H9 (cell line): ENCODE results near the gene NPAS3. TPM values are rescaled to one million over a fixed set of nuclear protein-coding genes. Genes with fewer than 3 reads are reported as not detected.

Source experiments
- DNase-seq: peaks from one replicate; pipeline ENCODE4 v3.0.0-alpha.2; 2017
- H2AFZ ChIP-seq: one replicate; pipeline ENCODE4 v1.6.1; 2013; ENCODE audit warnings: mild to moderate bottlenecking, low read length, control low read depth, moderate library complexity
- H2AK5ac ChIP-seq: 2 replicates; pipeline ENCODE4 v1.6.1; 2013; ENCODE audit warnings: low read length, control low read depth, mixed read lengths; ENCODE audit not compliant: insufficient read length
- H2BK120ac ChIP-seq: one replicate; pipeline ENCODE4 v1.6.1; 2013; ENCODE audit warnings: low read depth, mild to moderate bottlenecking, low read length, control low read depth, inconsistent platforms; ENCODE audit not compliant: poor library complexity, severe bottlenecking
- H2BK12ac ChIP-seq: 2 replicates; pipeline ENCODE4 v1.6.1; 2013; ENCODE audit warnings: low read length, control low read depth, mixed read lengths, low read depth; ENCODE audit not compliant: insufficient read length
- H2BK15ac ChIP-seq: 2 replicates; pipeline ENCODE4 v1.6.1; 2013; ENCODE audit warnings: low read depth, low read length, control low read depth
- H2BK20ac ChIP-seq: one replicate; pipeline ENCODE4 v1.6.1; 2013; ENCODE audit warnings: low read depth, mild to moderate bottlenecking, low read length, control low read depth, inconsistent platforms; ENCODE audit not compliant: poor library complexity, severe bottlenecking
- H2BK5ac ChIP-seq: 2 replicates; pipeline ENCODE4 v1.6.1; 2013; ENCODE audit warnings: low read length, control low read depth, mixed read lengths; ENCODE audit not compliant: insufficient read length
- H3K14ac ChIP-seq: 2 replicates; pipeline ENCODE4 v1.6.1; 2013; ENCODE audit warnings: low read length, control low read depth; ENCODE audit not compliant: insufficient read depth
- H3K18ac ChIP-seq: 2 replicates; pipeline ENCODE4 v1.6.1; 2013; ENCODE audit warnings: low read depth, mild to moderate bottlenecking, mixed read lengths, low read length, control low read depth; ENCODE audit not compliant: insufficient read length
- H3K23ac ChIP-seq: 2 replicates; pipeline ENCODE4 v1.6.1; 2013; ENCODE audit warnings: low read length, control low read depth, mixed read lengths, low read depth; ENCODE audit not compliant: insufficient read length
- H3K23me2 ChIP-seq: 2 replicates; pipeline ENCODE4 v1.6.1; 2013; ENCODE audit warnings: low read depth, mild to moderate bottlenecking, mixed read lengths, low read length, control low read depth; ENCODE audit not compliant: insufficient read length, poor library complexity, severe bottlenecking
- H3K27ac ChIP-seq: 2 replicates; pipeline ENCODE4 v1.5.1; 2013; ENCODE audit warnings: low read length, control low read depth, mixed read lengths, low read depth; ENCODE audit not compliant: insufficient read length
- H3K27me3 ChIP-seq: 2 replicates; pipeline ENCODE4 v1.6.1; 2013; ENCODE audit warnings: low read length, control low read depth, inconsistent platforms; ENCODE audit not compliant: insufficient read depth
- H3K4ac ChIP-seq: 2 replicates; pipeline ENCODE4 v1.6.1; 2013; ENCODE audit warnings: low read depth, mild to moderate bottlenecking, control low read depth, inconsistent platforms, low read length, moderate library complexity
- H3K4me1 ChIP-seq: 2 replicates; pipeline ENCODE4 v1.6.1; 2013; ENCODE audit warnings: low read length, control low read depth, inconsistent platforms; ENCODE audit not compliant: insufficient read depth
- H3K4me2 ChIP-seq: 2 replicates; pipeline ENCODE4 v1.6.1; 2013; ENCODE audit warnings: low read length, control low read depth, mixed read lengths; ENCODE audit not compliant: insufficient read length, insufficient read depth
- H3K56ac ChIP-seq: 2 replicates; pipeline ENCODE4 v1.6.1; 2013; ENCODE audit warnings: low read depth, mild to moderate bottlenecking, mixed read lengths, low read length, control low read depth; ENCODE audit not compliant: insufficient read length
- H3K79me1 ChIP-seq: 2 replicates; pipeline ENCODE4 v1.6.1; 2013; ENCODE audit warnings: low read depth, mild to moderate bottlenecking, moderate library complexity, low read length, control low read depth, inconsistent platforms; ENCODE audit not compliant: insufficient read depth, poor library complexity, severe bottlenecking
- H3K79me2 ChIP-seq: 2 replicates; pipeline ENCODE4 v1.6.1; 2013; ENCODE audit warnings: low read length, control low read depth, inconsistent platforms; ENCODE audit not compliant: insufficient read depth
- H3K9ac ChIP-seq: 2 replicates; pipeline ENCODE4 v1.6.1; 2013; ENCODE audit warnings: low read length, control low read depth, mixed read lengths; ENCODE audit not compliant: insufficient read length; ENCODE audit errors: extremely low read depth
- H3K9me3 ChIP-seq: one replicate; pipeline ENCODE4 v1.6.1; 2013; ENCODE audit warnings: low read depth, low read length, inconsistent platforms; ENCODE audit not compliant: control insufficient read depth
- H3T11ph ChIP-seq: one replicate; pipeline ENCODE4 v1.6.1; 2013; ENCODE audit warnings: mild to moderate bottlenecking, low read length, control low read depth, inconsistent platforms
- H4K20me1 ChIP-seq: one replicate; pipeline ENCODE4 v1.6.1; 2013; ENCODE audit not compliant: control insufficient read depth, insufficient read length, insufficient read depth
- H4K5ac ChIP-seq: 2 replicates; pipeline ENCODE4 v1.6.1; 2013; ENCODE audit warnings: low read depth, mild to moderate bottlenecking, mixed read lengths, low read length, control low read depth; ENCODE audit not compliant: insufficient read length
- H4K8ac ChIP-seq: replicated peaks from 2 replicates; pipeline ENCODE4 v1.6.1; 2013; ENCODE audit warnings: low read length, control low read depth, mixed read lengths, low read depth; ENCODE audit not compliant: insufficient read length
- H4K91ac ChIP-seq: 2 replicates; pipeline ENCODE4 v1.6.1; 2013; ENCODE audit warnings: low read depth, mild to moderate bottlenecking, moderate library complexity, mixed read lengths, low read length, control low read depth; ENCODE audit not compliant: insufficient read length
- H3K27ac Mint-ChIP-seq, 3 experiments: 2 replicates in 2 of 3; 3 replicates in 1 of 3; pipeline ENCODE4 v1.8.0; 2020 to 2021; ENCODE audit warnings: mixed read lengths in 3 of 3, mild to moderate bottlenecking in 1 of 3, moderate library complexity in 1 of 3
- H3K27me3 Mint-ChIP-seq: 2 replicates; pipeline ENCODE4 v1.8.0; 2021; ENCODE audit warnings: low read depth, mild to moderate bottlenecking, moderate library complexity, mixed read lengths
- H3K36me3 Mint-ChIP-seq, 3 experiments: 2 replicates in 2 of 3; 3 replicates in 1 of 3; pipeline ENCODE4 v1.8.0; 2020 to 2021; ENCODE audit warnings: low read depth in 3 of 3, mixed read lengths in 3 of 3; ENCODE audit not compliant: insufficient read depth in 1 of 3
- H3K4me1 Mint-ChIP-seq, 2 experiments: 2 replicates each; pipeline ENCODE4 v1.8.0; 2020; ENCODE audit warnings: mixed read lengths in 2 of 2
- H3K4me3 Mint-ChIP-seq, 2 experiments: 2 replicates in 1 of 2; 3 replicates in 1 of 2; pipeline ENCODE4 v1.8.0; 2020 to 2021; ENCODE audit warnings: mild to moderate bottlenecking in 2 of 2, mixed read lengths in 2 of 2, moderate library complexity in 1 of 2
- H3K9me3 Mint-ChIP-seq, 2 experiments: 2 replicates in 1 of 2; 3 replicates in 1 of 2; pipeline ENCODE4 v1.8.0; 2020; ENCODE audit warnings: mild to moderate bottlenecking in 2 of 2, mixed read lengths in 2 of 2, moderate library complexity in 1 of 2
- WGBS: extraction: QIAGEN DNeasy Blood & Tissue Kit; methylation state at CpG from one replicate; pipeline ENCODE4 v1.1.7; 2013; ENCODE audit warnings: missing lambda C conversion rate, low lambda C conversion rate, mixed read lengths; ENCODE audit not compliant: insufficient read length; ENCODE audit errors: extremely low coverage; 5-methylcytosine and 5-hydroxymethylcytosine counted together
- total RNA-seq: library from RNA; stranded (reverse); gene quantifications from 2 replicates; pipeline ENCODE4 v1.2.1, GENCODE V29; 2021
- TF ChIP-seq, protein P1 (sequence below): fragments of 200-600 bp; sonication (generic); conservative IDR thresholded peaks from 3 replicates; pipeline ENCODE4 v1.8.0; 2021; ENCODE audit warnings: antibody characterized with exemption, mild to moderate bottlenecking

Gene NPAS3
- total RNA-seq, 1 experiment from 2014 or later, result 0.17 TPM

DNA sequence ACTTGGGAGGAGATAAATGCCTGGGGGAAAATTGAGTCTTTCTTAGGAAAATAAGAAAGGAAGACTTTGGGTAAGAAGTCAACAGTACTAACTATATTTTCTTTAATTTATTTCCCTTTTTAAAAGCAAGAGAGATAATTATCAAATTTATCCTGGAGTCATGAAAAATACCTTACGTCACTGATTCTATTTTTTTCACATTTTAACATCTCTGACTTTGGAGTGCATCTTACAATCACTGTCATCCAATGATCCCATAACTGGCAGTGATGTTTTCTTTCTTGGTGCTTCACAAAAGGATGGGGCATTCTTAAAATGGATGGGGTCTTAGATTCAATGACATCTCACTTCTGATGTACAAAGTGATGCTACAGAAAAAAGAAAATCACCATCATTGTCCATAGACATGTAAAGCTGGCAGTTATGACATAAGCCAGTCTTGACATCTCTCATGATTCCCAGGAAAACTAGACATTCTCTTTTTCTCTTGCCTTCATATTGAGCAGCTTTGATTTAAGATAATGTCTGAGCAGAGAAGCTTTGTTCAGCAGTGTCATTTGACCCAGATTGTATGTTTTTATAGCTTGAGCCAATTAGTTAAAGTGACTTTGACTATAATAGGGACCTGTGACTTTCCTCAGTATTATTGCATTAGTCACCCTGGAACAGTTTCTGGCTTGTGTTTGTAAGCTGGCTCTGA, 776.0 kb downstream of the NPAS3 start:
- no peak overlapping the region for H2BK5ac ChIP-seq
- no peak for DNase-seq
- H3K9ac ChIP-seq, result no peak overlapping the region
- no peaks in the 10 kb centered on the region for H3K9me3 Mint-ChIP-seq
- H3T11ph ChIP-seq, result no peak overlapping the region
- TF ChIP-seq, protein P1, sequence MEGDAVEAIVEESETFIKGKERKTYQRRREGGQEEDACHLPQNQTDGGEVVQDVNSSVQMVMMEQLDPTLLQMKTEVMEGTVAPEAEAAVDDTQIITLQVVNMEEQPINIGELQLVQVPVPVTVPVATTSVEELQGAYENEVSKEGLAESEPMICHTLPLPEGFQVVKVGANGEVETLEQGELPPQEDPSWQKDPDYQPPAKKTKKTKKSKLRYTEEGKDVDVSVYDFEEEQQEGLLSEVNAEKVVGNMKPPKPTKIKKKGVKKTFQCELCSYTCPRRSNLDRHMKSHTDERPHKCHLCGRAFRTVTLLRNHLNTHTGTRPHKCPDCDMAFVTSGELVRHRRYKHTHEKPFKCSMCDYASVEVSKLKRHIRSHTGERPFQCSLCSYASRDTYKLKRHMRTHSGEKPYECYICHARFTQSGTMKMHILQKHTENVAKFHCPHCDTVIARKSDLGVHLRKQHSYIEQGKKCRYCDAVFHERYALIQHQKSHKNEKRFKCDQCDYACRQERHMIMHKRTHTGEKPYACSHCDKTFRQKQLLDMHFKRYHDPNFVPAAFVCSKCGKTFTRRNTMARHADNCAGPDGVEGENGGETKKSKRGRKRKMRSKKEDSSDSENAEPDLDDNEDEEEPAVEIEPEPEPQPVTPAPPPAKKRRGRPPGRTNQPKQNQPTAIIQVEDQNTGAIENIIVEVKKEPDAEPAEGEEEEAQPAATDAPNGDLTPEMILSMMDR, result no peak
- H3K36me3 Mint-ChIP-seq, result no peaks in the 10 kb centered on the region; a peak in 1 of 7 replicates
- H4K20me1 ChIP-seq, result no peaks in the 10 kb centered on the region
- peaks cover 12 to 14% of the 10 kb centered on the region in 2 experiments for H3K4me1 Mint-ChIP-seq
- no peak overlapping the region for H2BK120ac ChIP-seq
- no peak overlapping the region for H3K4me2 ChIP-seq
- H3K9me3 ChIP-seq, result no peaks in the 10 kb centered on the region
- H3K27me3 ChIP-seq, result no peaks in the 10 kb centered on the region
- peaks cover 5% of the 10 kb centered on the region; the same call in 1 of the 2 replicates for H3K4me1 ChIP-seq
- no peak overlapping the region for H4K91ac ChIP-seq
- no peak overlapping the region for H3K18ac ChIP-seq
- no peak overlapping the region for H3K4me3 Mint-ChIP-seq
- no peak overlapping the region for H3K14ac ChIP-seq
- no peak overlapping the region for H4K5ac ChIP-seq
- no peak overlapping the region for H2AK5ac ChIP-seq
- H3K27me3 Mint-ChIP-seq, result no peaks in the 10 kb centered on the region
- no CpG with 5 or more reads among the region's 1 CpG for WGBS
- H3K56ac ChIP-seq, result no peak overlapping the region
- no peak overlapping the region for H3K23ac ChIP-seq
- no peak overlapping the region for H2BK20ac ChIP-seq
- H2AFZ ChIP-seq, result no peak overlapping the region
- no peak overlapping the region for H4K8ac ChIP-seq
- no peaks in the 10 kb centered on the region for H3K23me2 ChIP-seq
- H3K79me1 ChIP-seq, result no peaks in the 10 kb centered on the region
- no peaks in the 10 kb centered on the region for H3K79me2 ChIP-seq
- no peak overlapping the region for H3K4ac ChIP-seq
- no peak overlapping the region for H3K27ac ChIP-seq
- no peak overlapping the region for H3K27ac Mint-ChIP-seq
- no peak overlapping the region for H2BK15ac ChIP-seq
- no peak overlapping the region for H2BK12ac ChIP-seq
